Measurements from ENCODE around the gene CLIP1.

Gene CLIP1

GRCh38 chr12:122245553-122245952 is 176.9 kb downstream of the CLIP1 start:
- no peak for DNase-seq (ENCODE audit: low spot score)

GRCh38 chr12:122244565-122245371 is 177.7 kb downstream of the CLIP1 start:
- DNase-seq (ENCODE audit: low spot score) = peak; percentile 56

GRCh38 chr12:122243965-122244364 is 178.5 kb downstream of the CLIP1 start:
- peak; percentile 27 for DNase-seq (ENCODE audit: low spot score)

GRCh38 chr12:122238861-122239260 is 183.6 kb downstream of the CLIP1 start:
- no peak for DNase-seq (ENCODE audit: low spot score)

GRCh38 chr12:122235741-122236140 is 186.7 kb downstream of the CLIP1 start:
- DNase-seq (ENCODE audit: low spot score) = no peak

- no peak for DNase-seq (ENCODE audit: low spot score)
Observed at GRCh38 chr12:122232691-122233090, 189.8 kb downstream of the CLIP1 start.

- DNase-seq (ENCODE audit: low spot score) = no peak
Observed at GRCh38 chr12:122230798-122231197, 191.7 kb downstream of the CLIP1 start.

- DNase-seq (ENCODE audit: low spot score) = no peak
Observed at GRCh38 chr12:122228092-122228491, 194.4 kb downstream of the CLIP1 start.

- DNase-seq (ENCODE audit: low spot score) = no peak
Observed at GRCh38 chr12:122227341-122227740, 195.1 kb downstream of the CLIP1 start.

GRCh38 chr12:122226366-122227125 is 195.9 kb downstream of the CLIP1 start:
- DNase-seq (ENCODE audit: low spot score) = no peak

GRCh38 chr12:122225683-122226365 is 196.6 kb downstream of the CLIP1 start, which contains the start of gene DIABLO:
Gene DIABLO, minus strand, starts transcription at chr12:122226052. Its CDS starts 38 bp downstream, at chr12:122226014.
- peak; percentile 100 for DNase-seq (ENCODE audit: low spot score)

Measured in activated CD4-positive, alpha-beta T cell treated with anti-CD3 and anti-CD28 coated beads, Interleukin-2, Interleukin-4, amounts not matched to agents 100 ng/mL and 50 ng/mL, durations not matched to agents 16 hours and 8 hours (primary cell).